Vagina (tissue), 2 donors: ENCODE results near the gene ANO9.

Experiments
- POLR2A ChIP-seq, 2 donors: fragments of 450-650 bp; IDR thresholded peaks; one replicate each; pipeline ENCODE4 v1.6.1; 2017; ENCODE audit warnings: antibody characterized with exemption in 2 of 2, mild to moderate bottlenecking in 2 of 2, moderate library complexity in 2 of 2
- POLR2AphosphoS5 ChIP-seq, 2 donors: sonication (generic); formaldehyde crosslinking; IDR thresholded peaks; one replicate each; pipeline ENCODE4 v1.9.0; 2017; ENCODE audit warnings: antibody characterized with exemption in 2 of 2, mild to moderate bottlenecking in 2 of 2, low read depth in 1 of 2; ENCODE audit not compliant: insufficient read depth in 1 of 2
- TF ChIP-seq, protein P1 (sequence below), 3 experiments: fragments of 450-650 bp in 2 of 3; fragments of 200-600 bp in 1 of 3; sonication (generic) in 1 of 3; IDR thresholded peaks; one replicate each; pipeline ENCODE4 v1.5.1; 2017 to 2019; ENCODE audit warnings: antibody characterized with exemption in 3 of 3, mild to moderate bottlenecking in 2 of 3, moderate library complexity in 2 of 3

DNA sequence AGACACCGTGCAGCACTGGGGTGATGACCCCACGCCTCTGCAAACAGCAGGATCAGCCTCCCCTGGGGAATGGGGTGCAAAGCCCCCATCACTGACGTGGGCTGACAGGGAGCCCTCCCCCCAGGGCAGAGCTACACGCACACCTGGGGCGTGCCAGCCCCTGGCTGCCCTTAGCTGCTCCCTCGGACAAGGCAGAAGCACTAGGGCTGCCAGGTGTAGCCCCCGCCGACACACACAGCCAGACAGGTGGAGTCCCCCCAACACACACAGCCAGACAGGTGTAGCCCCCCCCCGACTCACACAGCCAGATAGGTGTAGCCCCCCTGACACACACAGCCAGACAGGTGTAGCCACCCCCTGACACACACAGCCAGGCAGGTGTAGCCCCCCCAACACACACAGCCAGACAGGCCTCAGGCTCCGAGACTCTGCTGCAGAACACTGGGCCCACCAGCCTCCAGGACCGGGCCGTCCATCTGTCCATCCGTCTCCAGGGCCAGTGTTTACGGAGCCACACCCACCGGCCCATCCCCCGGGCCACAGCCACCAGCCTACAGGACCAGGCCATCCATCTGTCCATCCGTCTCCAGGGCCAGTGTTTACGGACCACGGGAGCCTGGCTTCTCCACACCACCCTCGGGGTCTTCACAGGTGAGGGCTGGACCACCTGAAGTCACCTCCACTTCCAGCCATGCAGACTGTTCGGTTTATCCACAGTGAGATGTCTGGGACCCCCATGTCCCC is 3.5 kb downstream of the ANO9 start:
- TF ChIP-seq, protein P1, sequence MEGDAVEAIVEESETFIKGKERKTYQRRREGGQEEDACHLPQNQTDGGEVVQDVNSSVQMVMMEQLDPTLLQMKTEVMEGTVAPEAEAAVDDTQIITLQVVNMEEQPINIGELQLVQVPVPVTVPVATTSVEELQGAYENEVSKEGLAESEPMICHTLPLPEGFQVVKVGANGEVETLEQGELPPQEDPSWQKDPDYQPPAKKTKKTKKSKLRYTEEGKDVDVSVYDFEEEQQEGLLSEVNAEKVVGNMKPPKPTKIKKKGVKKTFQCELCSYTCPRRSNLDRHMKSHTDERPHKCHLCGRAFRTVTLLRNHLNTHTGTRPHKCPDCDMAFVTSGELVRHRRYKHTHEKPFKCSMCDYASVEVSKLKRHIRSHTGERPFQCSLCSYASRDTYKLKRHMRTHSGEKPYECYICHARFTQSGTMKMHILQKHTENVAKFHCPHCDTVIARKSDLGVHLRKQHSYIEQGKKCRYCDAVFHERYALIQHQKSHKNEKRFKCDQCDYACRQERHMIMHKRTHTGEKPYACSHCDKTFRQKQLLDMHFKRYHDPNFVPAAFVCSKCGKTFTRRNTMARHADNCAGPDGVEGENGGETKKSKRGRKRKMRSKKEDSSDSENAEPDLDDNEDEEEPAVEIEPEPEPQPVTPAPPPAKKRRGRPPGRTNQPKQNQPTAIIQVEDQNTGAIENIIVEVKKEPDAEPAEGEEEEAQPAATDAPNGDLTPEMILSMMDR (IDR thresholded peaks at IDR 0.05) = no peak
- no peak for TF ChIP-seq POLR2A (IDR thresholded peaks at IDR 0.05)
- no peak for TF ChIP-seq POLR2AphosphoS5 (IDR thresholded peaks at IDR 0.05; ENCODE audit: insufficient read depth in 1 of 2, low read depth in 1 of 2)
